Measurements from ENCODE around the gene STARD7. TPM values are rescaled to one million over a fixed set of nuclear protein-coding genes. Genes with fewer than 3 reads are reported as not detected.

Gene STARD7
- total RNA-seq, 1 experiment from 2014 or later: 119 TPM

GRCh38 chr2:96236882-96237281, 28.3 kb upstream of the STARD7 start:
- intact Hi-C loops (cut with micrococcal nuclease; ENCODE audit: unreplicated experiment): no loop called here
- Mint-ChIP-seq H3K27me3 (ENCODE audit: unreplicated experiment) (no peaks in the 10 kb centered on the region), H3K36me3 (ENCODE audit: insufficient read depth, unreplicated experiment) (no peaks in the 10 kb centered on the region), H3K4me1 (ENCODE audit: low read depth, unreplicated experiment) (no peaks in the 10 kb centered on the region), H3K4me3 (ENCODE audit: low read depth, unreplicated experiment) (no peak overlapping the region), H3K27ac (ENCODE audit: unreplicated experiment) (no peak overlapping the region), H3K9me3 (ENCODE audit: low read depth, unreplicated experiment) (no peaks in the 10 kb centered on the region)
- DNase-seq: no peak
- BruUV-seq (replicated peaks): no TSS peak
- TF ChIP-seq CTCF (IDR thresholded peaks at IDR 0.05; ENCODE audit: unreplicated experiment): no peak
- CTCF ChIA-PET: no interaction called here

GRCh38 chr2:96233880-96234316, 25.3 kb upstream of the STARD7 start:
- no peak overlapping the region for H3K27ac Mint-ChIP-seq (ENCODE audit: unreplicated experiment)
- CTCF ChIA-PET: interaction anchor here (0.6 kb wide), 1 partner anchor 33 kb away, joined by 4 read pairs; no protein-coding TSS in a partner anchor
- no peaks in the 10 kb centered on the region for H3K27me3 Mint-ChIP-seq (ENCODE audit: unreplicated experiment)
- BruUV-seq (replicated peaks): no TSS peak
- intact Hi-C loops (cut with micrococcal nuclease; ENCODE audit: unreplicated experiment): no loop called here
- H3K4me1 Mint-ChIP-seq (ENCODE audit: low read depth, unreplicated experiment): no peaks in the 10 kb centered on the region
- no peak for TF ChIP-seq CTCF (IDR thresholded peaks at IDR 0.05; ENCODE audit: unreplicated experiment)
- no peak overlapping the region for H3K4me3 Mint-ChIP-seq (ENCODE audit: low read depth, unreplicated experiment)
- no peak for DNase-seq
- no peaks in the 10 kb centered on the region for H3K36me3 Mint-ChIP-seq (ENCODE audit: insufficient read depth, unreplicated experiment)
- no peaks in the 10 kb centered on the region for H3K9me3 Mint-ChIP-seq (ENCODE audit: low read depth, unreplicated experiment)

- H3K4me3 Mint-ChIP-seq (ENCODE audit: low read depth, unreplicated experiment): no peak overlapping the region
Measured at GRCh38 chr2:96233436-96233835, 24.8 kb upstream of the STARD7 start.

GRCh38 chr2:96231316-96231715, 22.7 kb upstream of the STARD7 start:
- H3K9me3 Mint-ChIP-seq (ENCODE audit: low read depth, unreplicated experiment): no peaks in the 10 kb centered on the region

More at GRCh38 chr2:96233436-96233835, 24.8 kb upstream of the STARD7 start:
- DNase-seq: no peak
- no peak for TF ChIP-seq CTCF (IDR thresholded peaks at IDR 0.05; ENCODE audit: unreplicated experiment)
- CTCF ChIA-PET: interaction anchor here (0.6 kb wide), 1 partner anchor 34 kb away, joined by 4 read pairs; no protein-coding TSS in a partner anchor
- H3K27me3 Mint-ChIP-seq (ENCODE audit: unreplicated experiment): no peaks in the 10 kb centered on the region
- intact Hi-C loops (cut with micrococcal nuclease; ENCODE audit: unreplicated experiment): no loop called here
- no peaks in the 10 kb centered on the region for H3K36me3 Mint-ChIP-seq (ENCODE audit: insufficient read depth, unreplicated experiment)
- no peak overlapping the region for H3K27ac Mint-ChIP-seq (ENCODE audit: unreplicated experiment)
- no TSS peak for BruUV-seq (replicated peaks)
- H3K4me1 Mint-ChIP-seq (ENCODE audit: low read depth, unreplicated experiment): no peaks in the 10 kb centered on the region
- no peaks in the 10 kb centered on the region for H3K9me3 Mint-ChIP-seq (ENCODE audit: low read depth, unreplicated experiment)

More at GRCh38 chr2:96231316-96231715, 22.7 kb upstream of the STARD7 start:
- H3K27me3 Mint-ChIP-seq (ENCODE audit: unreplicated experiment): no peaks in the 10 kb centered on the region
- no peak for TF ChIP-seq CTCF (IDR thresholded peaks at IDR 0.05; ENCODE audit: unreplicated experiment)
- CTCF ChIA-PET: interaction anchor here (0.6 kb wide), 1 partner anchor 48 kb away, joined by 5 read pairs; no protein-coding TSS in a partner anchor
- H3K4me1 Mint-ChIP-seq (ENCODE audit: low read depth, unreplicated experiment): no peaks in the 10 kb centered on the region
- DNase-seq: no peak
- intact Hi-C loops (cut with micrococcal nuclease; ENCODE audit: unreplicated experiment): no loop called here
- H3K36me3 Mint-ChIP-seq (ENCODE audit: insufficient read depth, unreplicated experiment): no peaks in the 10 kb centered on the region
- H3K4me3 Mint-ChIP-seq (ENCODE audit: low read depth, unreplicated experiment): no peak overlapping the region
- no peak overlapping the region for H3K27ac Mint-ChIP-seq (ENCODE audit: unreplicated experiment)
- BruUV-seq (replicated peaks): no TSS peak

All from Calu3 (cell line).